HepG2 (cell line): Measurements from ENCODE around the gene ABHD6. TPM values are rescaled to one million over a fixed set of nuclear protein-coding genes. Genes with fewer than 3 reads are reported as not detected.

Source experiments
- ATAC-seq: fragments of 200-7000 bp; cut with Tn5 transposase; 3 replicates; pipeline ENCODE4 v1.9.1; 2020; ENCODE audit warnings: mild to moderate bottlenecking, moderate library complexity
- BruUV-seq: library from RNA; stranded (reverse); fragments of 400-500 nt; replicated peaks from 2 replicates; lab custom pipeline; 2021; lab: Mats Ljungman, UMichigan
- CTCF ChIA-PET: fragments of 300-600 bp; formaldehyde crosslinking; extraction: SDS; loops from one replicate; lab custom pipeline; 2021; ENCODE audit warnings: low total read pairs, inconsistent platforms, low intra/inter-chr PET ratio; lab: Yijun Ruan, JAX
- POLR2A ChIA-PET: fragments of 350-600 bp; sonication (Branson Sonifier 250); formaldehyde crosslinking; loops from one replicate; lab custom pipeline; 2020; ENCODE audit warnings: antibody characterized with exemption, inconsistent platforms; lab: Yijun Ruan, JAX
- DNase-seq: peaks from one replicate; pipeline ENCODE4 v3.0.0-alpha.2; 2015; ENCODE audit warnings: low spot score
- FAIRE-seq: peaks from 3 replicates; lab custom pipeline; 2011; peaks lifted over from hg19 to GRCh38; lab: Jason Lieb, UNC
- H2AFZ ChIP-seq: one replicate; pipeline ENCODE4 v1.6.1; 2011; ENCODE audit warnings: low read length, inconsistent platforms
- H3K27ac ChIP-seq: fragments of 300-600 bp; 3 replicates; pipeline ENCODE4 v1.8.0; 2011; ENCODE audit warnings: mixed run types, mild to moderate bottlenecking, mixed read lengths, low read length, inconsistent platforms; ENCODE audit not compliant: insufficient read depth; ENCODE audit errors: extremely low read length
- H3K27me3 ChIP-seq, 2 experiments: fragments of 200-600 bp in 1 of 2; 2 replicates in 1 of 2; 3 replicates in 1 of 2; pipeline versions ENCODE4 v1.6.0 to v1.8.0; 2011; ENCODE audit warnings: low read length in 2 of 2, mild to moderate bottlenecking in 2 of 2, moderate library complexity in 2 of 2, inconsistent platforms in 1 of 2; ENCODE audit not compliant: insufficient read depth in 2 of 2, control insufficient read depth in 1 of 2
- H3K36me3 ChIP-seq, 2 experiments: fragments of 200-600 bp in 1 of 2; replicated peaks in 1 of 2; 2 replicates in 1 of 2; 3 replicates in 1 of 2; pipeline versions ENCODE4 v1.5.1 to v1.8.0; 2011; ENCODE audit warnings: low read length in 2 of 2, inconsistent platforms in 1 of 2; ENCODE audit not compliant: insufficient read depth in 2 of 2, control insufficient read depth in 1 of 2
- H3K4me1 ChIP-seq: 2 replicates; pipeline ENCODE4 v1.5.1; 2012; ENCODE audit warnings: low read length, inconsistent platforms; ENCODE audit not compliant: insufficient read depth
- H3K4me2 ChIP-seq: 2 replicates; pipeline ENCODE4 v1.6.0; 2011; ENCODE audit warnings: low read depth, low read length, inconsistent platforms
- H3K4me3 ChIP-seq, 3 experiments: fragments of 200-600 bp in 1 of 3; sonication (generic), shearing (Covaris generic) in 1 of 3; replicated peaks in 1 of 3; 2 replicates each; pipeline ENCODE4 v1.5.1; 2011 to 2016; ENCODE audit warnings: low read length in 3 of 3, inconsistent platforms in 2 of 3, low read depth in 2 of 3, mild to moderate bottlenecking in 2 of 3, control low read depth in 1 of 3, mixed read lengths in 1 of 3; ENCODE audit not compliant: insufficient read depth in 1 of 3
- H3K79me2 ChIP-seq: one replicate; pipeline ENCODE4 v1.6.1; 2011; ENCODE audit warnings: low read length, inconsistent platforms; ENCODE audit not compliant: insufficient read depth
- H3K9ac ChIP-seq: 2 replicates; pipeline ENCODE4 v1.6.0; 2011; ENCODE audit warnings: mild to moderate bottlenecking, low read depth, low read length, inconsistent platforms; ENCODE audit not compliant: insufficient read depth
- H3K9me3 ChIP-seq: 2 replicates; pipeline ENCODE4 v1.5.1; 2012; ENCODE audit warnings: mild to moderate bottlenecking, low read length
- H4K20me1 ChIP-seq: 2 replicates; pipeline ENCODE4 v1.6.0; 2011; ENCODE audit warnings: inconsistent platforms, mild to moderate bottlenecking, low read length, moderate library complexity; ENCODE audit not compliant: insufficient read depth
- FLYWCH1 ChIP-seq: sonication (generic); formaldehyde crosslinking; IDR thresholded peaks from 2 replicates; pipeline ENCODE4 v1.8.1; 2023; ENCODE audit warnings: mild to moderate bottlenecking, missing genetic modification reagents
- FOXK2 ChIP-seq: fragments of 450-650 bp; IDR thresholded peaks from 2 replicates; pipeline ENCODE4 v1.6.1; 2016
- GATAD2A ChIP-seq: IDR thresholded peaks from 2 replicates; pipeline ENCODE4 v1.6.1; 2016
- GMEB2 ChIP-seq: IDR thresholded peaks from 2 replicates; pipeline ENCODE4 v1.6.1; 2016; ENCODE audit warnings: missing biosample characterization, missing genetic modification reagents, low read depth
- MBD4 ChIP-seq: IDR thresholded peaks from 2 replicates; pipeline ENCODE4 v1.6.1; 2012; ENCODE audit warnings: low read length, inconsistent platforms, borderline replicate concordance
- MYPOP ChIP-seq: sonication (generic); formaldehyde crosslinking; IDR thresholded peaks from 2 replicates; pipeline ENCODE4 v1.8.1; 2023; ENCODE audit warnings: mild to moderate bottlenecking, moderate library complexity, missing genetic modification reagents
- NFYC ChIP-seq: IDR thresholded peaks from 2 replicates; pipeline ENCODE4 v1.6.1; 2016; ENCODE audit warnings: missing genetic modification reagents, missing compliant biosample characterization
- NR2F2 ChIP-seq: IDR thresholded peaks from 2 replicates; pipeline ENCODE4 v1.6.1; 2012; ENCODE audit warnings: low read depth, inconsistent platforms, borderline replicate concordance
- SMAD3 ChIP-seq: sonication (generic); formaldehyde crosslinking; IDR thresholded peaks from 2 replicates; pipeline ENCODE4 v1.4.0; 2020; ENCODE audit warnings: missing genetic modification reagents
- ZMAT3 ChIP-seq: sonication (generic); formaldehyde crosslinking; conservative IDR thresholded peaks from 2 replicates; pipeline ENCODE4 v1.7.0; 2021; ENCODE audit warnings: missing genetic modification reagents
- ZNF281 ChIP-seq: sonication (generic); formaldehyde crosslinking; IDR thresholded peaks from 2 replicates; pipeline ENCODE4 v1.4.0; 2020; ENCODE audit warnings: missing genetic modification reagents, borderline replicate concordance
- ZNF335 ChIP-seq: sonication (generic); formaldehyde crosslinking; IDR thresholded peaks from 2 replicates; pipeline ENCODE4 v1.4.0; 2020; ENCODE audit warnings: missing genetic modification reagents
- ZNF34 ChIP-seq: sonication (generic); formaldehyde crosslinking; IDR thresholded peaks from 2 replicates; pipeline ENCODE4 v1.4.0; 2020; ENCODE audit warnings: mild to moderate bottlenecking, missing genetic modification reagents, borderline replicate concordance
- ZNF687 ChIP-seq: sonication (generic); formaldehyde crosslinking; IDR thresholded peaks from 2 replicates; pipeline ENCODE4 v1.5.1; 2020; ENCODE audit warnings: mild to moderate bottlenecking, missing genetic modification reagents, moderate library complexity
- ZSCAN12 ChIP-seq: sonication (generic); formaldehyde crosslinking; IDR thresholded peaks from 2 replicates; pipeline ENCODE4 v1.9.0; 2021; ENCODE audit warnings: mild to moderate bottlenecking, missing genetic modification reagents
- WGBS: methylation state at CpG from one replicate; pipeline ENCODE4 v1.1.6; 2017; ENCODE audit warnings: low lambda C conversion rate; 5-methylcytosine and 5-hydroxymethylcytosine counted together
- in situ Hi-C: cut with HindIII; loops from 2 replicates; pipeline ENCODE4 v1.10.0; 2017; ENCODE audit warnings: low pct_unique_long_range_greater_than_20kb; ENCODE audit not compliant: extremely low pct_ligation_motif_present
- intact Hi-C: fragments of 100-400 bp; cut with micrococcal nuclease; formaldehyde crosslinking; loops from one replicate; pipeline ENCODE4 v1.10.0; 2022; ENCODE audit not compliant: unreplicated experiment
- polyA plus RNA-seq, 8 experiments: library from polyadenylated mRNA; depleted of rRNA in 3 of 8; stranded (reverse) in 7 of 8; unstranded in 1 of 8; fragments of >200 nt; fragmentation: Illumina TruSeq in 4 of 8; extraction: Trizol in 4 of 8; gene quantifications; 2 replicates each; pipeline versions ENCODE4 v1.2.1 to v1.2.3, GENCODE V29; 2011 to 2016; ENCODE audit warnings: low read depth in 4 of 8, missing spikeins in 1 of 8, mixed read lengths in 1 of 8; ENCODE audit not compliant: insufficient read depth in 1 of 8
- total RNA-seq, 5 experiments: library from RNA; depleted of rRNA; stranded (reverse); fragments of >200 nt; fragmentation: Illumina TruSeq; extraction: Trizol; gene quantifications; 2 replicates each; pipeline ENCODE4 v1.2.3, GENCODE V29; 2016; ENCODE audit warnings: low read depth in 1 of 5

The ABHD6 gene
- total and polyA plus RNA-seq, 2 of the 13 experiments (the other 11 are each of a cell fraction or from before 2014, with no cell fraction given) = 9.0 to 17.2 TPM

- Histone ChIP-seq H3K4me1 (peaks cover 59% of the 10 kb centered on the region), H3K4me2 (peak overlapping the region; percentile 74), H4K20me1 (no peaks in the 10 kb centered on the region), H3K9ac (peak overlapping the region; percentile 42), H3K36me3 (peaks cover 0 to 3% of the 10 kb centered on the region in 2 experiments; a peak in 1 of 5 replicates), H3K27me3 (no peaks in the 10 kb centered on the region), H3K4me3 (peak overlapping the region; percentile 7 to 22 (median 22); a peak in 3 of 6 replicates), H3K27ac (peak overlapping the region; percentile 67), H3K9me3 (no peaks in the 10 kb centered on the region), H3K79me2 (no peaks in the 10 kb centered on the region), H2AFZ (no peak overlapping the region)
- POLR2A ChIA-PET = interaction anchor here (2.3 kb wide), 1 partner anchor 57 kb away, joined by 11 read pairs; the partner anchor contains the start of genes HTD2 and RPP14
- peak; percentile 78 for DNase-seq
- 11% methylated on average over 7 of the region's 7 CpGs for WGBS
- ATAC-seq = peak; percentile 93
- BruUV-seq = TSS peak; percentile 60
- in situ Hi-C loops = no loop called here
- peak; percentile 90 for FAIRE-seq
- CTCF ChIA-PET = no interaction called here
- intact Hi-C loops = loop anchor here (1.0 kb wide), 1 partner anchor 32 kb away; no protein-coding TSS in a partner anchor
- TF ChIP-seq ZNF335 (no peak), NFYC (CRISPR knock-in tag) (peak; percentile 3; the same call in 1 of the 2 replicates), ZMAT3 (no peak), GATAD2A (CRISPR knock-in tag) (peak; percentile 50; the same call in 1 of the 2 replicates), MYPOP (no peak), MBD4 (no peak), ZNF281 (CRISPR knock-in tag) (peak; percentile 50; the same call in 1 of the 2 replicates), FOXK2 (no peak), FLYWCH1 (CRISPR knock-in tag) (no peak), ZSCAN12 (CRISPR knock-in tag) (no peak), ZNF34 (CRISPR knock-in tag) (no peak), NR2F2 (peak; percentile 49; the same call in 1 of the 2 replicates), GMEB2 (CRISPR knock-in tag) (no peak), SMAD3 (CRISPR knock-in tag) (no peak), ZNF687 (CRISPR knock-in tag) (no peak)
Observed at GRCh38 chr3:58249358-58250092, 11.9 kb downstream of the ABHD6 start.
